Measurements from ENCODE around the gene NRP2. TPM values are rescaled to one million over a fixed set of nuclear protein-coding genes. Genes with fewer than 3 reads are reported as not detected.

The NRP2 gene
- total RNA-seq, 1 experiment from 2014 or later = 1.2 TPM

DNA sequence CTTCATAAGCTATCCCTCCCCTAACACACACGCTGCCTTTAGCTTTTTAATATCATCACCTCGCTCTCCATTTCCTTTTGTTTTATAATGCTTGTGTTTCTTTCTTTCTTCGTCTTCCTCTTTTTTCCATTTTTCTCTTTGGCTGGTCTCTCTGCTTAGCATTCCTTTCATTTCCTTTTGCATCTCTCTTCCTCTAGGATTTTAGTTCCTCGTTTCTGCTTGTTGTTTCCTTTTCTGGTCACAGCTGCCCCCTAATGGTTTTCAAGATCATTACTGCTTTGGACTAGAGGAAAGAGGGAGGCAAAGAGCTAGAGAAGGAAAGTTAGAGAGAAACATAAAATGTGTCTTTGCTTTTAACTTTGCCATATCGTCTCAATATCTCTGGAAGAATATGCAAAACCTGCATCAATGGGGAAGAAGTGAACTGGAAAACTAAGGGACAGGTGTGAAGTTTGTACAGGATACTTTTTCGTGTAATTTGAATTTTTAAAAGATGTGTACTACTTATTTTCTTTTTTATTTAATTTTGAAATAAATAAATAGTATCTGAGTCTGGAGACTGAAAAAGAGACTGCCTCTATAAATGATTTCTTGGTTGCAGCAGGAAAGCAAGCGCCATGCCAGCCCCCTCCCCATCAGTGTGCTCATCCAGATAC is 6.3 kb upstream of the NRP2 start:
- Histone ChIP-seq H3K9ac (ENCODE audit: low read length) (no peak overlapping the region), H2AFZ (ENCODE audit: low read depth, low read length, poor library complexity, severe bottlenecking) (peak overlapping the region; percentile 85), H3K9me3 (ENCODE audit: control insufficient read depth in 1 of 2, insufficient read depth in 1 of 2, low read depth in 1 of 2, low read length in 2 of 2) (no peaks in the 10 kb centered on the region), H3K27ac (ENCODE audit: low read depth, low read length) (no peak overlapping the region), H3K36me3 (ENCODE audit: control insufficient read depth in 1 of 2, insufficient read depth in 2 of 2, low read length in 2 of 2) (no peaks in the 10 kb centered on the region), H3K4me2 (ENCODE audit: low read length) (peak overlapping the region; percentile 30; the same call in 1 of the 2 replicates), H3K4me3 (replicated peaks in 1 of 2; ENCODE audit: low read depth in 1 of 2, low read length in 2 of 2) (no peak overlapping the region), H3K27me3 (ENCODE audit: insufficient read depth, low read length) (no peaks in the 10 kb centered on the region), H3K4me1 (ENCODE audit: control insufficient read depth in 1 of 2, insufficient read depth in 2 of 2, low read length in 2 of 2) (peaks cover 0 to 11% of the 10 kb centered on the region in 2 experiments; a peak in 3 of 4 replicates), H3K9me2 (ENCODE audit: insufficient read depth) (no peaks in the 10 kb centered on the region), H4K20me1 (ENCODE audit: insufficient read depth) (no peaks in the 10 kb centered on the region), H3K79me2 (ENCODE audit: insufficient read depth, low read length) (no peaks in the 10 kb centered on the region)
- no TSS peak for BruUV-seq (replicated peaks)
- peak; percentile 84 for TF ChIP-seq RAD21 (IDR thresholded peaks at IDR 0.05; ENCODE audit: low read depth)
- TF ChIP-seq YY1 (IDR thresholded peaks at IDR 0.05; ENCODE audit: extremely low read depth, insufficient replicate concordance, low read depth, low read length) = no peak
- TF ChIP-seq SRF (IDR thresholded peaks at IDR 0.05; ENCODE audit: low read depth) = 0 out of 2 replicates have a peak, but pooled peaks have one; percentile 18
- peak; percentile 61 to 86 (median 79); a peak in 5 of 6 replicates for TF ChIP-seq CTCF (IDR thresholded peaks at IDR 0.05 in 2 of 3, conservative IDR thresholded peaks at IDR 0.05 in 1 of 3; ENCODE audit: borderline replicate concordance in 1 of 3, insufficient read depth in 1 of 3, low read depth in 2 of 3, low read length in 2 of 3)
- intact Hi-C loops (cut with micrococcal nuclease) = loop anchor here (1.0 to 10.0 kb wide), 7 partner anchors 251 to 1416 kb away; partner anchors contain the start of gene PARD3B
- ChIA-PET POLR2A (no interaction called here), CTCF (interaction anchor here (0.7 to 2.8 kb wide), 13 partner anchors 9 to 1416 kb away, joined by 3 to 16 read pairs (median 4); no protein-coding TSS in a partner anchor), RAD21 (ENCODE audit: low non-redundant PET in 1 of 2, low total read pairs in 2 of 2, uncharacterized antibody in 2 of 2, unreplicated experiment in 2 of 2) (no interaction called here)
- peak; percentile 46; the same call in 1 of the 2 replicates for ATAC-seq
- DNase-seq (ENCODE audit: low read depth, low spot score) = peak; percentile 53

Measured in HCT116 (cell line).